ENCODE measurements around the gene COG5.
"Not testable (repeated sequence)": the region's sequence is repeated elsewhere in the genome, so short reads cannot be mapped to it uniquely, and the experiment has no call there.

Gene COG5

DNA sequence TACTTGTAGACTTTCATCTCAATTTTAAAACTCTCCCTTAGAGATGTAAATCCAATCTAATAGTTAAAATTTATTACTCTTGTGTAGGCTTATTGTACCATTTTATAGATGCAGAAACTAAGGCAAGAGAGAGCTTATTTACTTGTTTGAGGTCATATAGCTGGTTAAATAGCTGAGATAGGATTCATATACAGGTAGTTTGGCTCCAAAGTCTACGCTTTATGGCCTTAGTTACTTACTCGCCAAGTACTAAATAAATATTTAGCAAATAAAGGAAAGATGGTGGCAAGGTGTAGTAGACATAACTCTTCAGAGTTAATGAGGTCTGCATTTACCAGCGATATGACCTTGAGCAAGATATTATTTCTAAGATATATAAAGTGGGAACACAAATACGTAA is 308.1 kb downstream of the COG5 start:
- ChIA-PET POLR2A (ENCODE audit: low non-redundant PET) (no interaction called here), CTCF (no interaction called here)
- H3K27ac ChIP-seq: no peak overlapping the region
- TF ChIP-seq, protein P1, sequence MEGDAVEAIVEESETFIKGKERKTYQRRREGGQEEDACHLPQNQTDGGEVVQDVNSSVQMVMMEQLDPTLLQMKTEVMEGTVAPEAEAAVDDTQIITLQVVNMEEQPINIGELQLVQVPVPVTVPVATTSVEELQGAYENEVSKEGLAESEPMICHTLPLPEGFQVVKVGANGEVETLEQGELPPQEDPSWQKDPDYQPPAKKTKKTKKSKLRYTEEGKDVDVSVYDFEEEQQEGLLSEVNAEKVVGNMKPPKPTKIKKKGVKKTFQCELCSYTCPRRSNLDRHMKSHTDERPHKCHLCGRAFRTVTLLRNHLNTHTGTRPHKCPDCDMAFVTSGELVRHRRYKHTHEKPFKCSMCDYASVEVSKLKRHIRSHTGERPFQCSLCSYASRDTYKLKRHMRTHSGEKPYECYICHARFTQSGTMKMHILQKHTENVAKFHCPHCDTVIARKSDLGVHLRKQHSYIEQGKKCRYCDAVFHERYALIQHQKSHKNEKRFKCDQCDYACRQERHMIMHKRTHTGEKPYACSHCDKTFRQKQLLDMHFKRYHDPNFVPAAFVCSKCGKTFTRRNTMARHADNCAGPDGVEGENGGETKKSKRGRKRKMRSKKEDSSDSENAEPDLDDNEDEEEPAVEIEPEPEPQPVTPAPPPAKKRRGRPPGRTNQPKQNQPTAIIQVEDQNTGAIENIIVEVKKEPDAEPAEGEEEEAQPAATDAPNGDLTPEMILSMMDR (conservative IDR thresholded peaks at IDR 0.05; ENCODE audit: low read depth): no peak
- no peak for DNase-seq (ENCODE audit: low spot score)

DNA sequence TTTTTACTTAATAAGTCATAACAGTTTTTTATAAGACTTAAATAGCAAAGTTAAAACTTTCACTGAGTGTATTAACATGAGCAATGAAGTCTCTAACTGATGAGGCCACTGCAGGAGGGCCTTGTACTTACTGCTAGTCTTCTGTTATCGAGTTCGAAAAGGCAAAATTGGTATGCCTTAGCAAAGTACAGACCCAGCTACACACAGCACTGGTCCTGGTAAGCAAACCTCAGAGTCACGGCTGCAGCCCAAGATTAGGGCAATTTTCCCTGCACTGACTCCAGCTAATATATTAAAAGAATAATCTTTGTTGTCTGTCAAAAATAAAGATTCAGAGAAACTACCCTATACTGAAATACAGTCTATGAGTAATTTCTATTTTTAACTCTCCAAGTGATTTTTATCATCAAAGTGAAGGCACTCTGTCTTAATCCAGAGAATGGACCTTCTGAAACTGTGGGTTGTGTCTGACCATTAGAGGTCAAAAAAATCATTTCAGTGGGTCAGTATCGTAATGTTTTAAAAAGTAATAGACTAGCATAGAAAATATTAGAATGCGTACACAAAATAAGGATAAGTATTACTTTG is 309.2 kb downstream of the COG5 start:
- ChIA-PET POLR2A (ENCODE audit: low non-redundant PET) (no interaction called here), CTCF (interaction anchor here (0.6 kb wide), 1 partner anchor 120 kb away, joined by 3 read pairs; no protein-coding TSS in a partner anchor)
- TF ChIP-seq, protein P1 (conservative IDR thresholded peaks at IDR 0.05; ENCODE audit: low read depth): no peak
- H3K27ac ChIP-seq: no peak overlapping the region
- DNase-seq (ENCODE audit: low spot score): no peak

- CTCF ChIA-PET: no interaction called here
- no peak overlapping the region for H3K27ac ChIP-seq
- POLR2A ChIA-PET (ENCODE audit: low non-redundant PET): no interaction called here
- TF ChIP-seq, protein P1 (conservative IDR thresholded peaks at IDR 0.05; ENCODE audit: low read depth): no peak
- DNase-seq (ENCODE audit: low spot score): no peak
Measured at GRCh38 chr7:107253599-107253998, 310.1 kb downstream of the COG5 start.

- no peak for DNase-seq (ENCODE audit: low spot score)
- TF ChIP-seq, protein P1 (conservative IDR thresholded peaks at IDR 0.05; ENCODE audit: low read depth): no peak
- ChIA-PET CTCF (no interaction called here), POLR2A (ENCODE audit: low non-redundant PET) (no interaction called here)
- no peak overlapping the region for H3K27ac ChIP-seq
Measured at GRCh38 chr7:107251963-107252362, 311.8 kb downstream of the COG5 start.

DNA sequence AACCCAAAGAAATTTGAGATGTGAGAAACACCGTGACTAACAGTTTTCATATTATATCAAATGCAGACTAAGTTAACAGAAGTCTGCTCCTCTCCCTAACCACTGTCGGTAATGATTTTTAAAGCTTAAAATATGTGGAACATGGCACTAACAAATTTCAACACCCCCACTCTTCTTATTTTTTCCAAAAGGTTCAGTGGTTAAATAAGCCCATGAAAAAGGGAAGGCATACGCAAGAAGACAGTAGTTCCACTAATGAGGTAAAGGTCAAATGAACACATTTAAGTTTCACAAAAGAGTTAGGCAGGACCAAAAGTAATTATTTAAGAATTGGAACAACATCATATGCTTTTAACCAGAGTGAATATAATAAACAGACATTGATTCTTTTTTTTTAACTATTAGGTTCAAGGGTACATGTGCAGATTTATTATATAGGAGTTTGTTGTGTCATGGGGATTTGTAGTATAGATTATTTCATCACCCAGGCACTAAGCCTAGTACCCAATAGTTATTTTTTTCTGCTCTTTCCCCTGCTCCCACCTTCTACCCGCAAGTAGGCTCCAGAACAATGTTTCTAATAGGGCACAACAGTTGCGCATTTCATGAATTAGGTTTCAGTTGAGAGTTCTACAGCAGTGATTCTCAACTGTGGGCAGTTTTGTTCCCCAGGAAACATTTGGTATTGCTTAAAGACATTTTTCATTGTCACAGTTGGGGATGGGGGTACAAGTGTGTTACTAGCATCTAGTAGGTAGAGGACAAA is 315.0 kb downstream of the COG5 start:
- ChIA-PET POLR2A (ENCODE audit: low non-redundant PET) (no interaction called here), CTCF (interaction anchor here (0.6 kb wide), 1 partner anchor 160 kb away, joined by 3 read pairs; no protein-coding TSS in a partner anchor)
- H3K27ac ChIP-seq: no peak overlapping the region
- DNase-seq (ENCODE audit: low spot score): no peak
- TF ChIP-seq, protein P1 (conservative IDR thresholded peaks at IDR 0.05; ENCODE audit: low read depth): no peak

- H3K27ac ChIP-seq; CTCF ChIA-PET; POLR2A ChIA-PET (ENCODE audit: low non-redundant PET); DNase-seq (ENCODE audit: low spot score): not testable (repeated sequence)
Measured at GRCh38 chr7:107246836-107247235, 316.9 kb downstream of the COG5 start.

DNA sequence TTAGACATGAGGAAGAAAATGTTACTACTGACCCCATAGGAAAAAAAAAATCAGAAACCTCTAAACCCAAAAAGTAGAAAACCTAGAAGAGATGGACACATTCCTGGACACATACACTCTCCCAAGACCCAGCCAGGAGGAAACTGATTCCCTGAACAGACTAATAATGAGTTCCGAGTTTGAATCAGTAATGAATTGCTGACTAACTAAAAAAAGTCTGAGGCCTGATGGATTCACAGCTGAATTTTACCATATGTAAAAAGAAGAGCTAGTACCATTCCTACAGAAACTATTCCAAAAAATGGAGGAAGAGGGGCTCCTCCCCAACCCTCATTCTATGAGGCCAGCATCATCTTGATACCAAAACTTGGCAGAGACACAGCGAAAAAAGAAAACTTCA is 319.1 kb downstream of the COG5 start:
- H3K27ac ChIP-seq: no peak overlapping the region
- DNase-seq (ENCODE audit: low spot score): no peak
- TF ChIP-seq, protein P1 (conservative IDR thresholded peaks at IDR 0.05; ENCODE audit: low read depth): no peak
- CTCF ChIA-PET: no interaction called here
- POLR2A ChIA-PET (ENCODE audit: low non-redundant PET): no interaction called here
